Epidermal melanocyte (primary cell): ENCODE measurements around the gene DOCK11.
"Not testable (repeated sequence)": the region's sequence is repeated elsewhere in the genome, so short reads cannot be mapped to it uniquely, and the experiment has no call there.

Experiments
- DNase-seq: peaks from one replicate; pipeline ENCODE4 v3.0.0; 2011; ENCODE audit warnings: low spot score; ENCODE audit not compliant: insufficient read length

DOCK11 gene

DNA sequence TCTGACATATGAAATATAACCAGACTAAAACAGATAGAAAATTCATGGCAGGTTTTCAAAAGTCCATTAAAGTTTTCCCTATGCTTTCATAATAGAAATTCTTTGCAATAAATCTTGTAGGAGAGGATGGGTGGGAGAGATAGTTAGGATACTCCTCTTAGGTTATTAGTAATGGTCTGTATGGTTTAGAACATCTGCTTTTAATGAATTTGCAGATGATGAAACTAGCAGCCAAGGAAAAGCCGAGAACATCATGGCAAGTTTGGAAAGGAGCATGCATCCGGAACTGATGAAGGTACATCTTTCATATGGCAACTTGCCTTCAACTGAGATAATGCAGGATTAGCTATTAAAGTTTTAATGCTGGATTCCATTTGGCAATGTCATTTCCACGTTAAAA is 70.7 kb downstream of the DOCK11 start:
- no peak for DNase-seq

DNA sequence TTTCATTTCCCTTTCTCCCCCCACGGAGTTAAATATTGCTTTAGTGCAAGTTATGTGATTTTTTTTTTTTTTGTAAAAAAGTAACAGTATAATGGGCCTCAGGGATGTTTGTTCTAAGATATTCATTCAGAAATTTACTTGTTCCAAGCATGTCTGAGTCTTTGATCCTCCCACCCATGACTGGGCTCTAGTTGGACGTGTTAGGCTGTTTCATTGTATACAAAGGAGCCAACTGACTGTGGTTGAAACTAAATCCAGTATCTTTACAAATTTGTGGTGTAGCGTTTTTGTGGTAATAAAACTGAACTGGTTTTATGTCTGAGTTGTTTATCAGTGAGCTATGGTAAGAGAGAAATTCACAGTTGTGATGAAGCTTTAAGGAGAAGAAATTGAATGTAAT is 74.1 kb downstream of the DOCK11 start:
- no peak for DNase-seq

DNA sequence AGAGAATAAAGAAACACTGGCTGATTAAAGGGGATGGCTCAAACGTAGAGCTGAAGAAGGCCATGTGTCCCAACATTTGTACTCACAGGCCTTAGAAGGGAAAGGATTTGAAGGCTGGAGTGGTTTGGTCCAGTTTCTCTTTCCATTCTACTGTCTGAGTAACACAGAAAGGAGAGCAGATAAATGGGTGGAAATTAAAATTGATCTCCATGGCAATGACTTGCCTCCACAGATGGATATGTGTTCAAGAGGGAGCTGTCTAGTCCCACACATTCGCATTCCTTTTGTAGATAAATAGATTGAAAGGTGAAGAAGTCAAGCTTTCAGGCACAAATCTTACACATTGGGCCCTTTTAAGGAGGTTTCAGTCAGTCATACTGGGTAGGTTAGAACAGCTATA is 74.6 kb downstream of the DOCK11 start:
- DNase-seq: no peak

DNA sequence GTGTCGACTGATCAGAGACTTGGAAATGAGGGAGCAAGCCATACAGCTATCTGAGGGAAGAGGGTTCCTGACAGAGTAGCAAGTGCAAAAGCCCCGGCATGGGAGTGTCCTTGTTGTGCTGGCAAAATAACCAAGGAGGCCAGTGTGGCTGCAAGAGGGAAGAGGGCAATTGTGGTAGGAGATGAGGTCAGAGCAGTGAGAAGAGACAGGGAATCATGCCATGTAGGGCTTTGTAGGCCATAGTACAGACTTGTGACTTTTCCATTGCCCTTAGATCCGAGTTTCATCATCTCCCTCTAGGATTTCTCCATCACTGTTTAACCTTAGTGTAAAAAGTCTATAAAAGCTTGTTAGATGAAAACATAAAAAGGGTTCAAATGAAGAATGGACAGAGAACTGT is 76.2 kb downstream of the DOCK11 start:
- no peak for DNase-seq

GRCh38 chrX:118574666-118575065 is 79.1 kb downstream of the DOCK11 start:
- DNase-seq: no peak

- DNase-seq: no peak
These were observed 81.4 kb downstream of the DOCK11 start for GRCh38 chrX:118577041-118577440.

GRCh38 chrX:118579417-118579816 is 83.8 kb downstream of the DOCK11 start:
- DNase-seq: no peak

GRCh38 chrX:118582926-118583325 is 87.3 kb downstream of the DOCK11 start:
- not testable (repeated sequence) for DNase-seq

GRCh38 chrX:118583781-118584180 is 88.2 kb downstream of the DOCK11 start:
- DNase-seq: no peak

DNA sequence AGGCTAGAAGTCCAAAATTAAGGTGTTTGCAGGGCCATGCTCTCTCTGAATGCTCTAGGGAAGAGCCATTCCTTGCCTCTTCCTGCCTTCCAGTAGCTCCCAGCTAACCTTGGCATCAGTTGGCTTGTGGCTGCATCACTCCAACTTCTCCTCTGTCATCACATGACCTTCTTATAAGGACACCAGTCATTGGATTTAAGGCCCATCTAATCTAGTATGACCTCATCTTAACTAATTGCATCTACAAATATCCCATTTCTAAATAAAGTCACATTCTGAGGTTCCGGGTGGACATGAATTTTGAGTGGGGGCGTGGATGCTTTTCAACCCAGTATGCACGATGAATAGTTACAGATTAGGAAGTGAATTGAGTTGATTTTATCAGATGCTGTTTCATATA is 89.7 kb downstream of the DOCK11 start:
- no peak for DNase-seq

GRCh38 chrX:118586206-118586605 is 90.6 kb downstream of the DOCK11 start:
- not testable (repeated sequence) for DNase-seq

DNA sequence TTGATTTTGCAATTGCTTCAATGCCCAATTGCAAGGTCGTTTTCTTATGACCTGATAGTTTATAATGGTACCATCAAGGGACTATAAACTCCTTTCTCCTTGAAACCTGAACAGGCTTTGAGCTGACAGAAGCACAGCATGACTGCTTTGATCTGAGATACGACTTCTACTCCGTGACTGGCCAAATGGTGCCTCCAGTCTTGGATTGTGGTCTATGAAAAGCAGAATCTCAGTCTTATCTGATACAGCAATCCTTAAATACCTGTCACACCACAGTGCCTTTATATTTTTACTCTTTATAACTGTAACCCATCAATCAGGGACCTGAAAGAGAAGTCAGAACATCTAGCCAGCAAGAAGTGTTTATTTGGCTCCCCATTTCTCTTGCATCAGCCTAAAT is 93.1 kb downstream of the DOCK11 start:
- DNase-seq: no peak

DNA sequence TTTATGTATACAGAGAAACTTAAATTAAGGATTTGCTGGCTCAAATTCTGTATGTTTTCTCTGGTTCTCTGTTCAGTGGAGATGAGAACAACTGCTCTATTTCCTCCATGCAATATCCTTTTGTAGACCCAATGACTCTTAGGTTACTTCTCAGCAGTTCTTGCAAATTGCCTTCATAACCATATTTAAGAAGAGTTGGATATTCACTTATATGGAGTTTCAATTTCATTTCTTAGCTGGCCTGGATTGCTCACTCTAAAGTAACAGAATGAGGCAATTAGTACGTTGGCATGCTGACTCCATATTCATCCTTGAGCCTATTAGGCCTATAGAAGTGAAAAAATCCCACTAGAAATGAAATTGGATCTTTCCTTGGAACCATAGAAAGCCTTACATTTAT is 93.6 kb downstream of the DOCK11 start:
- DNase-seq: no peak

GRCh38 chrX:118593407-118593806 is 97.8 kb downstream of the DOCK11 start:
- DNase-seq: no peak

DNA sequence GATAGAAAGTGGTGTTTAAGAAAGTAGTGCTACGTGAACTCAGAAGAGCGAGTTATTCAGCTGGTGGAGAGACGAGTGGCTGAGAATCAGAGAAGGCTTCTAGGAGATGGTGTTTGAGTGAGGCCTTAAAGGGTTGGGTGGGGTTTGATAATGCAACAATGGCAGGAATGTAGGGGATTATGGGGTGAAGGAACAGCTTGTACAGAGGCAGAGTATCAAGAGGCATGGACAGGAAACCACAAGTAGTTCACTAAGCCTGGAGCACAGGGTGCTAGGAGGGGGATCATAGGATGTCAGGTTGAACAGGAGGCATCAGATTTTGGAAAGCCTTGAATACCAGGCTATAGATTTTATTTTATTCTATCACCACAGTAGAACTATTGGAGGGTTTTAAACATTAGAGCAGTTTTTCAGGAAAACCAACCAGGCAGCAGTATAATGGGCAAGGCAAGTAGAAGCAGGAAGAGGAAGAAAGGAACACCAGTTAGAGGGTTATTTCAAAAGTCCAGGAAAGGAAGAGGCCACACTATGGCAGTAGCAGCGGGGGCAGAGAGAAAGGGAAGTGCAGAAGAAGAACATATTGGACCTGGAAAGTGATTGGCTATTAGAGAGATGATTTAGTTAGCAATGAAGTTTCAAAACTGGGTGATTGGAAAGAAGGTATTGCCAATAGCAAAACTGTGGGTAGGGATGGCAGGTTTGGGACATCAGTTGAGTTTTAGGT is 99.2 kb downstream of the DOCK11 start:
- no peak for DNase-seq

DNA sequence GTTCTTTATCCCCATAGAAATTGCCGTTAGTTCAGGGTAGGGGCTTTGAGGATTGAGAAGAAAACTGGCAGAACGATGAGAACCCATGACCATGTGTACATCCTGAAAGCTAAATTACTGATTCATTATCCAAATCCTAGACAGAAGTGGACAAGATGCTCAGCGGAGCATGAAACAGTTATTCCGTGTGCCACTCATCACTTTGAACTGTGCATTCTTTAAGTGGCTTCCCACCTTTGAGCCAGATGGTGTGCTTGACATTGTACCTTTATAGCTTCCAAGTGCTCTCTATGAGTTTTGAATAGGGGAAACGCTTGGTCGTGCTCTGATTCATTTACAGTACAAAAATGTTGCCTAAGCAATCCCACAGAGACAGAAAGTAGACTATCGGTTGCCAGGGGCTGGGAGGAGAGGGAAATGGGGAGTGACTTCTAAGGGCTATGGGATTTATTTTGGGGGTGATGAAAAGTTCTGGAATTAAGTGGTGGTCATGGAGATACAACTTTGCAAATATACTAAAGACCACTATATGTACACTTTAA is 100.0 kb downstream of the DOCK11 start:
- no peak for DNase-seq

DNA sequence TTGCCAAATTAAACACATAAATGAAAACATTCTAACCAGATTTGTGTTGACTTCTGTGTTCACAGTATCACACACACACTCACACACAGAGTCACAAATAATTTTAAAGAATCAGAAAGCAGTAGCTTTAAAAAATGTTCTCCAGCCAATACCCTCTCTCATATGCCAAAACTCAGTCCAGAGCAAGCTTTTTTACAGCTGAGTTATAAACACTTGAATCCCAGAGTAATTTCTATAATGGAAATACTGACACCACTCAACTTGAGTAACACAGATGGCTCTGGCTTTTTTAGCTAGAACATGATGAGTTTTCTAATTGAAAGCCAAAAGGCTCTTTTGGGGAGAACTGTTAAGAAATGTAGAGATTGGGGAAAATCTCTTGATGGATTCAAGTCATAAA is 100.8 kb downstream of the DOCK11 start:
- no peak for DNase-seq

- DNase-seq: peak; percentile 32
These were observed 108.4 kb downstream of the DOCK11 start for GRCh38 chrX:118603981-118604380.

DNA sequence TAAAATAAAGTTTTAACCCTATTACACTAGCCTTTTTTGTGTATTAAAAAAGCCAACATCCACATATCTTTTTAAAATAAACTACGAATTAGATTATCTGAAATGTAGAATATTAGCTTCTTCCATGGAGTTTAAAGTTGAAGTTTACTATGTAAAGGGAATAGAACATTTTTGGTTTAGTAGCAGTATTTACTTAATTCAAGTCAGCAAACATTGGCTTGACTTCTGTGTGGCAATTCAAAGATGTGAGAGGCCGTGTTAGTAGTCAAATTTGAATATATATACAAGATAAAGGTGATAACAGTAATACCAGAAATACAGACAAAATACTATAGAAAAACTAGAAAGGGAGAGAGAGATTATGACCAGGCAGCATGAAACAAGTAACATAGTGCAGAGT is 116.7 kb downstream of the DOCK11 start:
- DNase-seq: no peak

- DNase-seq: no peak
These were observed 118.5 kb downstream of the DOCK11 start for GRCh38 chrX:118614150-118614549.

GRCh38 chrX:118615141-118615540 is 119.5 kb downstream of the DOCK11 start:
- no peak for DNase-seq

- DNase-seq: peak; percentile 16
These were observed 125.6 kb downstream of the DOCK11 start for GRCh38 chrX:118621081-118621759.

DNA sequence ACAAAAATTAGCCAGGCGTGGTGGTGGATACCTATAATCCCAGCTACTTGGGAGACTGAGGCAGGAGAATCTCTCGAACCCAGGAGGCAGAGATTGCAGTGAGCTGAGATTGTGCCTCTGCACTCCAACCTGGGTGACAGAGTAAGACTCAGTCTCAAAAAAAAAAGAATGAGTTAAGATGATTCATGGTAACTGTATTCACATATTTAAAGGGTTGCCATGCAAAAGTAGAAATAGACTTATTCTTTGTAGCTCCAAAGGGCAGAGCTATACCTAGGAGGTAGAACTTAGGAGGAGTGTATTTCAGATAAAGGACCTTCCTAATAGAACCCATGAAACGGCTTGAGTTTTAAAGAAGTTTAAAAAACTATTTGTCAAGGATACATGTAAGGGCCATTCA is 127.4 kb downstream of the DOCK11 start:
- DNase-seq: no peak
